Activated CD8-positive, alpha-beta T cell treated with anti-CD3 and anti-CD28 coated beads for 36 hours (primary cell): ENCODE data around the gene RRAD. TPM values are rescaled to one million over a fixed set of nuclear protein-coding genes. Genes with fewer than 3 reads are reported as not detected.

Source experiments
- ATAC-seq: fragments of 200-7000 bp; cut with Tn5 transposase; one replicate; pipeline ENCODE4 v1.10.0; 2021; ENCODE audit warnings: mild to moderate bottlenecking, moderate library complexity
- CTCF ChIA-PET: fragments of 350-600 bp; sonication (Branson Sonifier 250); formaldehyde crosslinking; loops from one replicate; lab custom pipeline; 2021; ENCODE audit warnings: antibody characterized with exemption; lab: Charles Lee
- POLR2A ChIA-PET: fragments of 350-600 bp; sonication (Branson Sonifier 250); formaldehyde crosslinking; loops from one replicate; lab custom pipeline; 2021; ENCODE audit warnings: antibody characterized with exemption; lab: Charles Lee
- DNase-seq: peaks from one replicate; pipeline ENCODE4 v3.0.0-alpha.2; 2020
- H3K27ac Mint-ChIP-seq: one replicate; pipeline ENCODE4 v1.8.0; 2021; ENCODE audit warnings: mild to moderate bottlenecking, mixed read lengths
- H3K27me3 Mint-ChIP-seq: one replicate; pipeline ENCODE4 v1.8.0; 2021; ENCODE audit warnings: mixed read lengths
- H3K36me3 Mint-ChIP-seq: one replicate; pipeline ENCODE4 v1.8.0; 2021; ENCODE audit warnings: low read depth, mixed read lengths
- H3K4me1 Mint-ChIP-seq: one replicate; pipeline ENCODE4 v1.8.0; 2021; ENCODE audit warnings: low read depth, mixed read lengths
- H3K4me3 Mint-ChIP-seq: one replicate; pipeline ENCODE4 v1.8.0; 2021; ENCODE audit warnings: mild to moderate bottlenecking, moderate library complexity, mixed read lengths
- H3K9me3 Mint-ChIP-seq: one replicate; pipeline ENCODE4 v1.8.0; 2021; ENCODE audit warnings: mixed read lengths
- intact Hi-C: fragments of 100-400 bp; cut with micrococcal nuclease; formaldehyde crosslinking; loops from one replicate; pipeline ENCODE4 v1.10.0; 2022
- total RNA-seq, 2 experiments: library from RNA; stranded (reverse); gene quantifications; one replicate each; pipeline ENCODE4 v1.2.3, GENCODE V29; 2021
- TF ChIP-seq, protein P1 (sequence below): fragments of 200-600 bp; IDR thresholded peaks from one replicate; pipeline ENCODE4 v1.8.0; 2022; ENCODE audit warnings: antibody characterized with exemption, mild to moderate bottlenecking

RRAD gene
- total RNA-seq, 2 experiments from 2014 or later, result 0.61 to 1.1 TPM

DNA sequence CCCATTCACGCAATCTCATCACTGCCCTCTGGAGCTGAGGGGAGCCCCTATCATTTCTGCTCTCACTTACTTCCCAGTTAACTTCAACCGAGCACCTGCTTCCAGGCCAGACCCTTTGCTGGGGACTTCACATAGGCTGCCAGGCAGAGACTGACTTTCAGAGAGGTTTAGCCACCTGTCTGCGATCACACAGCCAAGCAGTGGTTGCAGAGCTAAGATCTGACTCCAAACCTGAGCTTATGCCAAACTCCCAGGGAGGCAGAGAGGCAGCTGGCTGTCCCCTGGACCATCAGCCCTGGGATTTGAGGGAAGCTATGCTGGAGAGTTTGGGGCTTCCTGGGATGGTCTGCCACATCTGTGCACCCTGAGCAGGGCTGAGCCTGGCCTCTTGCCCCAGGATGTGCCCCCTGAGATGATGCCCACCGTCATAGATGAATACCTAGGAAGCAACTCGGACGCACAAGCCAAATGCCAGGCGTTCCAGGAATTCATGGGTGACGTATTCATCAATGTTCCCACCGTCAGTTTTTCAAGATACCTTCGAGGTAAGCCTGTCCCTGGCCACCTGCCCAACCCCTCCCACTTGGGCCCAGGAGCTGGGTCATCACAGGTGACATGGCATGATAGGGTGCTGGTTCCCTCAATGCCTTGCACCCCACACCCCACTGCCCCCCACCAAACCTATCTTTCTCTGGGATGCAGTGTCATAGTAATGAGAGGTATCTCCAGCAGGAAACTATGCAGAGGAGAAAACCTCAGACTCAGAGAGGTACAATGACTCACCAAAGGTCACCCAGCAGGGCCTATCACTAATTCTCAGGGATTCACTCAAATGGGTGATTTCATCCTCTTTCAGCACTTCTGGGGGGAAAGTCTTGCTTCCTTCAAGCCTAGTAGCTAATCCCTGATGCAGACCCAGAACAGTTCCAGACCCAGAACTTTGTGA, 45.7 kb upstream of the RRAD start:
- H3K9me3 Mint-ChIP-seq, result no peaks in the 10 kb centered on the region
- DNase-seq (peak; percentile 27), ATAC-seq (peak; percentile 86)
- TF ChIP-seq, protein P1, sequence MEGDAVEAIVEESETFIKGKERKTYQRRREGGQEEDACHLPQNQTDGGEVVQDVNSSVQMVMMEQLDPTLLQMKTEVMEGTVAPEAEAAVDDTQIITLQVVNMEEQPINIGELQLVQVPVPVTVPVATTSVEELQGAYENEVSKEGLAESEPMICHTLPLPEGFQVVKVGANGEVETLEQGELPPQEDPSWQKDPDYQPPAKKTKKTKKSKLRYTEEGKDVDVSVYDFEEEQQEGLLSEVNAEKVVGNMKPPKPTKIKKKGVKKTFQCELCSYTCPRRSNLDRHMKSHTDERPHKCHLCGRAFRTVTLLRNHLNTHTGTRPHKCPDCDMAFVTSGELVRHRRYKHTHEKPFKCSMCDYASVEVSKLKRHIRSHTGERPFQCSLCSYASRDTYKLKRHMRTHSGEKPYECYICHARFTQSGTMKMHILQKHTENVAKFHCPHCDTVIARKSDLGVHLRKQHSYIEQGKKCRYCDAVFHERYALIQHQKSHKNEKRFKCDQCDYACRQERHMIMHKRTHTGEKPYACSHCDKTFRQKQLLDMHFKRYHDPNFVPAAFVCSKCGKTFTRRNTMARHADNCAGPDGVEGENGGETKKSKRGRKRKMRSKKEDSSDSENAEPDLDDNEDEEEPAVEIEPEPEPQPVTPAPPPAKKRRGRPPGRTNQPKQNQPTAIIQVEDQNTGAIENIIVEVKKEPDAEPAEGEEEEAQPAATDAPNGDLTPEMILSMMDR, result no peak
- H3K27me3 Mint-ChIP-seq, result no peaks in the 10 kb centered on the region
- no peak overlapping the region for H3K27ac Mint-ChIP-seq
- intact Hi-C loops, result loop anchor here (10.0 kb wide), 1 partner anchor 214 kb away; the partner anchor contains the start of gene MATCAP1
- peaks cover 16% of the 10 kb centered on the region for H3K4me1 Mint-ChIP-seq
- ChIA-PET POLR2A (no interaction called here), CTCF (interaction anchor here (1.2 to 1.8 kb wide), 6 partner anchors 10 to 184 kb away, joined by 3 to 8 read pairs (median 4); partner anchors contain the start of gene CES3)
- no peaks in the 10 kb centered on the region for H3K36me3 Mint-ChIP-seq
- no peak overlapping the region for H3K4me3 Mint-ChIP-seq

DNA sequence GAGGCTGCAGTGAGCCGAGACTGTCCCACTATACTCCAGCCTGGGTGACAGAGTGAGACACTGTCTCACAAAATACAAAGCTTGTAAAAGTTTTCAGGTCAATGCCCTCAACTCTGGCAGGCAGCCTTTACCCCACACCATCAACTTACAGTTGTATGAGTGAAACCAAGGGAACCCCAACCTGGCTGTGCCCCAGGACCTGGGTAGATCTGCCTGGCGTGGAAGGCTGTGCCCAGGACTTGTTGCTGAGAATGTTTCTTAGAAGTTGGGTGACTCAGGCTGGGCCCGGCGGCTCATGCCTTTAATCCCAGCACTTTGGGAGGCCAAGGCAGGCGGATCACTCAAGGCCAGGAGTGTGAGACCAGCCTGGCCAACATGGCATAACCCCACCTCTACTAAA, 43.5 kb upstream of the RRAD start:
- no peaks in the 10 kb centered on the region for H3K36me3 Mint-ChIP-seq
- intact Hi-C loops, result no loop called here
- DNase-seq, result no peak
- H3K4me3 Mint-ChIP-seq, result no peak overlapping the region
- no peak for ATAC-seq
- TF ChIP-seq, protein P1, result no peak
- no peak overlapping the region for H3K27ac Mint-ChIP-seq
- H3K9me3 Mint-ChIP-seq, result no peaks in the 10 kb centered on the region
- peaks cover 2% of the 10 kb centered on the region for H3K4me1 Mint-ChIP-seq
- ChIA-PET POLR2A (no interaction called here), CTCF (interaction anchor here (1.0 to 1.1 kb wide), 2 partner anchors 8 to 11 kb away, joined by 3 to 4 read pairs; partner anchors contain the start of gene CES3)
- peaks cover 4% of the 10 kb centered on the region for H3K27me3 Mint-ChIP-seq

DNA sequence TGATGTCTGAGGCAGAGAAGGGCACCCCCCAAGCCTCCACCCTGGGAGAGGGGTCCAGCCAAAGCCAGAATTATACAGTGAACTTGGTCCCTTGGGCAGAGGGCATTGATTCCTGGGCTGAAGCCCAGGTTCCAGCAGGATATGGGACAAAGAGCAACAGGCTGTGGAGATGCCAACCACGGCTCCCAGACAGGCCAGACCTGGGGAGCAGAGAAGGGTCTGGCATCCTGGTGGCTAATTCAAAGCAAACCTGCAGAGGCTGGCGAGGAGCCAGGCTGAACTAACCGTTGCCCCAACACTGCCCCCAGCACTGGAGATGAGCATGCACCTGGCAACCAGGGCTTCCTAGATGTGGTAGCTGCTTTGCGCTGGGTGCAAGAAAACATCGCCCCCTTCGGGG, 38.7 kb upstream of the RRAD start:
- H3K27ac Mint-ChIP-seq, result no peak overlapping the region
- peaks cover 8% of the 10 kb centered on the region for H3K4me1 Mint-ChIP-seq
- DNase-seq (no peak), ATAC-seq (no peak)
- TF ChIP-seq, protein P1, result no peak
- CTCF ChIA-PET, result interaction anchor here (0.9 to 1.9 kb wide), 5 partner anchors 10 to 221 kb away, joined by 3 to 8 read pairs (median 4); no protein-coding TSS in a partner anchor
- POLR2A ChIA-PET, result interaction anchor here (1.5 to 2.0 kb wide), 2 partner anchors 64 to 221 kb away, joined by 3 to 7 read pairs; no protein-coding TSS in a partner anchor
- H3K4me3 Mint-ChIP-seq, result no peak overlapping the region
- no peaks in the 10 kb centered on the region for H3K9me3 Mint-ChIP-seq
- intact Hi-C loops, result no loop called here
- H3K27me3 Mint-ChIP-seq, result peaks cover 4% of the 10 kb centered on the region
- H3K36me3 Mint-ChIP-seq, result no peaks in the 10 kb centered on the region

DNA sequence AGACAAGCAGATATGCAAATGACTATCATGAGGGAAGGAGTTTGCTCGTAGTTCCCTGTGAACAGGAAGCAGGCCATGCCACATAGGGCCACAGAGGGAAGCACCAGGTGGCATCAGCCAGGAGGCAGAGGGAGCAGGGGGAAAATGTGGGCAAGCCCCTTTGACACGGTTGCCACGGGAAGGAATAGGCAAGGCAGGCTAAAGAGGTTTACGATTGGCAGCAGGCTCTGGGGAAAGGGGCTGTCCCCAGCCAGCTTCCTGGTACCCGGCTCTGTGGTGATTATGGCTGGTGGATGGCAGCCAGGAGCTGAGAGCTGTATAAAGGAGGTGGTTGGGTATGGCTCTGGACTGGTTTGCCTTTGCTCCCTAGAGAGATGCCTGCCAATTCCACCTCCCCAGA, 36.6 kb upstream of the RRAD start:
- TF ChIP-seq, protein P1, result no peak
- ChIA-PET POLR2A (no interaction called here), CTCF (interaction anchor here (0.7 to 5.5 kb wide), 21 partner anchors 8 to 223 kb away, joined by 3 to 32 read pairs (median 4); no protein-coding TSS in a partner anchor)
- peaks cover 16% of the 10 kb centered on the region for H3K4me1 Mint-ChIP-seq
- H3K27me3 Mint-ChIP-seq, result peaks cover 4% of the 10 kb centered on the region
- intact Hi-C loops, result no loop called here
- H3K27ac Mint-ChIP-seq, result peak overlapping the region; percentile 83
- DNase-seq, result peak; percentile 48
- no peaks in the 10 kb centered on the region for H3K36me3 Mint-ChIP-seq
- no peaks in the 10 kb centered on the region for H3K9me3 Mint-ChIP-seq
- H3K4me3 Mint-ChIP-seq, result peak overlapping the region; percentile 23
- peak; percentile 50 for ATAC-seq
